Endometrium (tissue), 2 donors: ENCODE results near the gene MYOC.
"Not testable (repeated sequence)": the region's sequence is repeated elsewhere in the genome, so short reads cannot be mapped to it uniquely, and the experiment has no call there.

Source experiments
- FAIRE-seq: peaks from 2 replicates; lab custom pipeline; 2012; peaks lifted over from hg19 to GRCh38; lab: Jason Lieb, UNC
- donor health status: control.
- donor health status: control.

The MYOC gene

DNA sequence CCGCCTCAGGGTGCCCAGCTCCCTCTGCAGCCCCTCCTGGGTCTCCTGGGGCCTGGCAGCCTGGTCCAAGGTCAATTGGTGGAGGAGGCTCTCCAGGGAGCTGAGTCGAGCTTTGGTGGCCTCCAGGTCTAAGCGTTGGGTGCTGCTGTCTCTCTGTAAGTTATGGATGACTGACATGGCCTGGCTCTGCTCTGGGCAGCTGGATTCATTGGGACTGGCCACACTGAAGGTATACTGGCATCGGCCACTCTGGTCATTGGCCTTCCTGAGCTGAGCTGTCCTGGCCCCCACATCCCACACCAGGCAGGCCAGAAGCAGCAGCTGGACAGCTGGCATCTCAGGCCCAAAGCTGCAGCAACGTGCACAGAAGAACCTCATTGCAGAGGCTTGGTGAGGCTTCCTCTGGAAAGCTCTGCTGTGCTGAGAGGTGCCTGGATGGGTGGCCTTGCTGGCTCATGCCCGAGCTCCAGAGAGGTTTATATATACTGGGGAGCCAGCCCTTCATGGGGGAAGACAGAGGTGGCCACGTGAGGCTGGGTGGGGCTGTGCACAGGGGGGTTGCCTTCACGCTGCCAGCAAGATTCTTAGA lies at the start of gene MYOC:
Gene MYOC (minus strand): TSS at position 455 of the 589 bp plus-strand sequence. CDS start 77 bp downstream, at position 378.
- no peak for FAIRE-seq

DNA sequence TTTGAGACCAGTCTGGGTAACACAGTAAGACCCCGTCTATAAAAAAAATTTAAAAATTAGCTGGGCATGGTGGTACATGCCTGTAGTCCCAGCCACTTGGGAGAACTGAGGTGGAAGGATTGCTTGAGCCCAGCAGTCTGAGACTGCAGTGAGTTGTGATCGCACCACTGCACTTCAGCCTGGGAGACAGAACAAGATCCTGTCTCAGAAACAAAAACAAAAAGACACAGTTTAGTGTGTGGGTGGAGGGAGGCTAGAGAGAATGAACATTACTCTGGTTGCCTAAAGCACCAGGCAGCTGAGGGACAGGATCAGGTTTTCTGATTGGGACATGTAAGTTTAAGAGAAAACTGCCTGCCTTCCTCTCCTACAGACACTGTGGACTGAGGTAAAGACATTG lies 47.0 kb upstream of the MYOC start:
- FAIRE-seq: no peak

DNA sequence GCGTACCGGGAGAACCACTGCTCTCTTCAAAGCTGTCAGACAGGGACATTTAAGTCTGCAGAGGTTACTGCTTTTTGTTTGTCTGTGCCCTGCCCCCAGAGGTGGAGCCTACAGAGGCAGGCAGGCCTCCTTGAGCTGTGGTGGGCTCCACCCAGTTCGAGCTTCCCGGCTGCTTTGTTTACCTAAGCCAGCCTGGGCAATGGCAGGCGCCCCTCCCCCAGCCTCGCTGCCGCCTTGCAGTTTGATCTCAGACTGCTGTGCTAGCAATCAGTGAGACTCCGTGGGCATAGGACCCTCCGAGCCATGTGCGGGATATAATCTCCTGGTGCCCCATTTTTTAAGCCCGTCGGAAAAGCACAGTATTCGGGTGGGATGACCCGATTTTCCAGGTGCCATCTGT lies 43.3 kb upstream of the MYOC start:
- not testable (repeated sequence) for FAIRE-seq

DNA sequence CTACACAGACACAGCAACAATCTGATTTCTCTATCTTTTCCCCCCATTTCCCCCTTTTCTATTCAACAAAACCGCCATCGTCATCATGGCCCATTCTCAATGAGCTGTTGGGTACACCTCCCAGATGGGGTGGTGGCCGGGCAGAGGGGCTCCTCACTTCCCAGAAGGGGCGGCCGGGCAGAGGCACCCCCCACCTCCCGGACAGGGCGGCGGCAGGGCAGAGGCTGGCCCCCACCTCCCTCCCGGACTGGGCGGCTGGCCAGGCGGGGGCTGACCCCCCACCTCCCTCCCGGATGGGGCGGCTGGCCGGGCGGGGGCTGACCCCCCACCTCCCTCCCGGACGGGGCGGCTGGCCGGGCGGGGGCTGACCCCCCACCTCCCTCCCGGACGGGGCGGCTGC lies 41.1 kb upstream of the MYOC start:
- FAIRE-seq: not testable (repeated sequence)

DNA sequence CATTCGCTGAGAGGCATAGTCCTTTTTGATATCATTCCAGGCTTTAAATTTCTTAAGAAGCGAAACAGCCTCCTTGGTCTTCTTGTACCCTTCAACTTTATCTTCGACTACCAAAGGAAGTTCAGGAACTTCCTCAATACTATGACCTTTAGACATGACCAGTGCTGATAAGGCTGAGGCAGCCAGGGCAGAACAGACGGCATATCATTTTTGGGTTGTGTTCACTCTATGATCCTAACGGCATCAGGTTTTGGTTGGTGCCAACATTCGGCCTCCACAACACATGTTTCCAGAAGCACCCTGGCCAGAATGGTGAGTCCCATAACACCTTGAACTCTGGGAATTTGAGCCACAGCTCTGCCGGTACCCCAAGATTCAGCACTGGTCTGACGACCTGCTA lies 31.4 kb upstream of the MYOC start:
- no peak for FAIRE-seq

DNA sequence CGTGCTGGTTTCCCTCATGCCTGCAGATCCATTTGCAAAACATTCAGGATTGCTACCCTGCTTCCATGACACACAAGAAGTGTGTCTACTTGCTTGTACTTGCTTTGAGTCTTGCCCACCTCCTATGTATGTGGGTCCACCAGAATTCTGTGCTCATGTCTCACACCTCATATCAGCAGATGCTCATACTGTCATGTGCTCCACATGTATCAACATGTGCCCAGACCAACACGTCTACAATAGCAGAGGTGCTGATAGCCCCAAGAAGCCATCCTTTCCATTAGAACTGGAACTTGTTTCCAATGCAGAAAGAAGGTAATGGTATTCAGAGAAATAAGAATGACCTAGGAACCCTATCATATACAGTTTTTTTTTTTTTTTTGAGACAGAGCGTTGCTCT lies 27.9 kb upstream of the MYOC start:
- FAIRE-seq: no peak

DNA sequence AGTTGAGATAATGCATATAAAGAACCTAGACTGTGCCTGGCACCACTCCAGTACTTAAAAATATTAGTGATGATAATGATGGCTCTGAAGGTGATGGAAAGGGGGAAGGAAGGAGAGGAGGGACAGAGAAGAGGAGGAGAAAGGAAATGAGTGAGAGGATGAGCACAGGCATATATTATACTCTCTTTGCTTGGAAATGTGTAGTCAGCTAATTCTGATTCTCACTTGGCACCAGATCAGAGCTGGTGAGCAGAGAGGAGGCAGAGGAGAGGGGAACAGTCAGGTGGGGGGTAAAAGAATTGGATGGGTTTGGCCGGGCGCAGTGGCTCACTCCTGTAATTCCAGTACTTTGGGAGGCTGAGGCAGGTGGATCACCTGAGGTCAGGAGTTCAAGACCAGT lies 24.3 kb upstream of the MYOC start:
- FAIRE-seq: no peak

DNA sequence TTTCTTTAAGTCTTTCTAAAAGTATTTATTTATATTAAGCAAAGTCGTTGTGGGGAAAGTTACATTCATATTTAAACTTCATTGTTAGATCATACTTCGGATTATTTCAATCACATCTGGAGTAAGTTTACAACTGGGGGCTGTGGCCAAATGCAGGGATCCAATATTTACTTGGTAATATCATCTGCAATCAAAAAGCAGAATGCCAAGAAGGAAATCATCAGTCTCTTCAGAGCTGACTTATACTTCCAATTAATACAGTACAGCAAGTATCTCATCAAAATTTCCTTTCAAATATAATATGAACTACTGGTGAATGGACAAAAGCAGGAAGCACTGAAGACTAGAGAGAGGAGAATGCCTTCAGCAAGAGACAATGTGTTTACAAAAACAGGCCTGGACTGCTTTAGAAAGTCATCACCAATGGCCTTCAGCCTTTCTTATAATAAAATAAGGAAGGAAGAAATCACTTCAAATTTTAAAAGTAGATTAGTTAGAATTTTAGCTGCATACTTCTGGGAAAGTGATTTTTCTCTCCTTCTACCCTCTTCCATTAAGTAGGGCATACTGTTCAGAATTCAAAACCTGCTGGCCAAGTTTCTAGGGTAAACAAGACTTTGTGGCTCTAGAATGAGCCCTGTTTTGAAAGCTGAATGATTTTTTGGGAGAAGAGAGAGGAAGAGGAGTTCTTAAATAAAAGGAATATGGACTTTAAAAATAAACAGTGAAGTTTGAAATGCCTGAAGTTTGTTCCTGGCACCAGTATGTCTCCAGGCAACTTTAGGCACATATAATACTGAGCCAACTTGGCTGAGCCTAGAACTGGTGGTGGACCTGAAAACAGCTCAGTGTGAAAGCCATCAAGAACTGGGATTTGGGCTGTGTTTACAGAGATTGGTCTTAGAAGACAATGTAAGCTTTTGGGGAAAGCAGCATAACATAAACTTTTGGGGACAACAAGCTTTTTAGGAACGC lies 22.2 kb upstream of the MYOC start:
- FAIRE-seq: no peak

DNA sequence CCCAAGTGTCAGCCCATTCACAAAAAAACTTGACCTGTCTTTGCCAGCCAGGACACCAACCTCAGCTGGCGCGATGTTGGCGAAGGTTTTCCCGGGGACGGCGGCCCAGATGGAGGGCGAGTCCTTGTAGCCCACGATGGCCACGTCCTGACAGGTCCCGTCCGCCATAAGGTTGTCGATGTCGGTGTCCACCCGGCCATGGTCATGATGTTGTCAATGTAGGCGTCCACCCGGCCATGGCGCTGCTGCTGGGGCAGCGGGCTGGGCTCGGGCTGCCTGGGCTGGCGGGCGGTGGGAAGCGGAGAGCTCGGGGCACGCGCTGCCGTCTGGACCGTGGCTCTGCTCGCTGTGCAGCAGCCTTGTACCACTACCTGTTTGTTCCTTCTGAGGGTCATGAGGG lies 18.3 kb upstream of the MYOC start:
- no peak for FAIRE-seq

DNA sequence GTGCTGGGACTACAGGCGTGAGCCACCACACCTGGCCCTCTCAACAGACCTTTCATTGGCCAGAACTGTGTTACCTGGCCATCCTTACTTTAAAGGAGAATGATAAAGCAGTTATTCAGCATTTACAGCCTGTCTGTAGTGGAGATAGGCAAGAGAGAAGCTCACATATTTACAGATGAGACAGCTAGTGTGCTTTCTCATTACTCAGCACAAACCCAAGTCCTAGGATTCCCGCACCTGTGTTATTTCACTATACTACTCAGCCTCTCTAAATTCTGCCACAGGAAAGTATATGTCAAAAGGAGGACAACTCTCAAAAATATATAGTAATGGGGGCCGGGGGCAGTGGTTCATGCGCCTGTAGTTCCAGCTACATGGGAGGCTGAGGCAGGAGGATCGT lies 15.9 kb upstream of the MYOC start:
- no peak for FAIRE-seq

DNA sequence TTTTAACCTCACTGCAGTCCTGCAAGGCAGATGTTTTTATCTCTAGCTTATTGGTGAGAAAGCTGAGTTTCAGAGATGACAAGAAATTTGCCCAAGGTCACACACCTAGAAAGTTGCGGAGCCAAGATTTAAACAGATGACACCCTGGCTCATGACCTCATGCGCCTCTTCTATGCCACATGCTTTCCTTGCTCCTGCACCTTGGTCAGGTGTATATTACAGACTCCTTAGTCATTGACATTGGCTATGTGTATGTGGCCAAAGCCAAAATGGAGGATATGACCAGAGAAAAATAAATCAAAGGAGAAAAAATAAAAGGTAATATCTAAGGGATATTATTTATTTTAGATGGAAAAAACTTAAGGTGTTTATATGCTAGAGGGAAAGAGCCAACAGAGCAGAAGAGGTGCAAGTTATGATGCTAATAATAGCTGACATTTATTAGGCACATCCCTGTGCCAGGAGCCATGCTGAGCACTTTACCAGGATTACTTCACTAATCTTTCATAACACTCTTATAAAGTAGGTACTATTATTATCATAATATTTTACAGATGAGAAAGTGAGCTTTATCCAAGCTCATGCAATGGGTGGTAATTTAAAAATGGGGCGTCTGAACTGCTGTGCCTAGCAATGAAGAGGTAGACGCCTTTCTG lies 13.8 kb upstream of the MYOC start:
- FAIRE-seq: no peak

DNA sequence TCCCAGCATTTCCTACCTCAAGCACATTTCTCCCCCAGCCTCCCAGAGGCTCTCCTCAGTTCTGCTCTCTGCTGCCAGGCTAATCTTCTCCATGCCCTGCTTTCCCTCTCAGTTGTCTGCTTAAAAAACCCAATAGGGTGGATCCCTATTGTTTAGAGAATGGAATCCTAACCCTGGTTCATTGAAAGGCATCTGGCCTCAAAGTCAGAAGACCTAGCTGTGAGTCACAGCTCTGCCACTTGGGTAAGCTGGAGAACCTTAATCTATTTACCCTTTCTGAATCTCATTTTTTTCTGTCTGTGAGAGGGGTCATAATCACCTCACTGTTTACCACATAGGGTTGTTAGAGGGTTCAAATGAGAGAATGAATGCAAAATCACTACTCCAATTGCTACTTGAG lies 12.5 kb upstream of the MYOC start:
- FAIRE-seq: no peak

DNA sequence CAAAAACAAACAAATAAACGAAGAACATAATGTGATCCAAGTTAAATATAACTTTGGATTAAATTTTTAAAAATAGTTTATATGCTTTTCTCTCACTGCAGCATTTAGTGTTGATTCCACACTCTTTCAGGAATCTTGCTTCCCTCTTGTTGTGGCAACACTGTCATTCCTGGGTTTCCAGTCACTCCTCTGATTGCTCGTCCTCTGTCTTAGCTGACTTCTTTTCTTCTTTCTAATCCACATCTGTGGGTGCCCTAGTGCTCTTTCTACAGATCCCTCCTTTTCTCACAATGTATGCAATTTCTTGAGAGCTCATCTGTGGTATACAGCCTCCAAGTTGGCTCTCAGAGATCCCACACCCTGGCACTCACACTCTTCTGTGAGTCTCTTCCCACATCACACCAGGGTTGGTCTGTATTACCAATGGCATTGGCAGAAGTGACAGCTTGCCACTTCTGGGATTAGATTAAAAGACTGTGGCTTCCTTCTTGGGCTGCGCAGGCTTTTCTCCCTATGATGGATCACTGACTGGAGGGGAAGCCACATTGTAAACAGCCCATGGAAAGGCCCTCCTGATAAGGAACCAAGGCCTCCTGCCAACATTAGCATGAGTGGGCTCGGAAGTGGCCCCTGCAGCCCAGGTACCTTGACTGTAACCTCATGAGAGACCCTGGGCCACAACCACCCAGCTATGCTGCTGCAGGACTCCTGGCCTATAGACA lies 11.5 kb upstream of the MYOC start:
- no peak for FAIRE-seq

DNA sequence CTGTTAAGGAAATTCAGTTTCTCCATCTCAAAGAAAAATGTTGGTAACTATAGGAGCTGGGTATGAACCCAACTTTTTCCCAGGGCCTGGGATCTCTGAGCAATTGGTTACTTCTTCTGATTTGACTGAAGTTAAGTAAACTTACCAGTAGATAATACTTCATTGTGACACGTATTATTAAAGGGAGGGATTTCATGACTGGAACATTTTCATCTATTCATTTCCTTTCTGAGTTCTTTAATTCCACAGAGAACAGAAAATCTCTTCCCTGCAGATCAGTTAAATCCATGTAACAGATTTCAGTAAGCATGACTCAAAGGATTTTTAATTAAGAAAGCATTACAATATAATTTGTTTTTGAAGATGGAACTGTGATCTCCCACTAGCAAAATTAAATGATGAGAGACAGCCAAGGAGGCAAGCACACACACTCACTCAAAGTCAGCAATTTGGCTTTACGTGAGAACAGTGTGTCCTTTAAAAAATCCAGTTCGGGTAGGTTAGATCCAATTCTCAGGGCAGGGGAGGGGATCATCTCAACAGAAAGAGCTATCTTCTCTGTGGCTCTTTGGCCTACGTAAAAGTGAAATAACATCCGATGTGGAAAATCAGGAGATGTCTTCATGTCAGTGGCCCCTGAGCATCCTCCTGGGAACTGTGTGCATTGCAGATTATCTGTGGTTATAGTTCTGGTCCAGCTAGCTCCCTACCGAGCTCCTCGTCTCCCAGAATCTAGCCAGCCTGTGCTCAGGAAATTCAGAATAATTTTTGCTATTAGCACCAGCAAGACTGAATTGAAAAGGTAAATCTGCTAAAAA lies 10.8 kb upstream of the MYOC start:
- FAIRE-seq: no peak

DNA sequence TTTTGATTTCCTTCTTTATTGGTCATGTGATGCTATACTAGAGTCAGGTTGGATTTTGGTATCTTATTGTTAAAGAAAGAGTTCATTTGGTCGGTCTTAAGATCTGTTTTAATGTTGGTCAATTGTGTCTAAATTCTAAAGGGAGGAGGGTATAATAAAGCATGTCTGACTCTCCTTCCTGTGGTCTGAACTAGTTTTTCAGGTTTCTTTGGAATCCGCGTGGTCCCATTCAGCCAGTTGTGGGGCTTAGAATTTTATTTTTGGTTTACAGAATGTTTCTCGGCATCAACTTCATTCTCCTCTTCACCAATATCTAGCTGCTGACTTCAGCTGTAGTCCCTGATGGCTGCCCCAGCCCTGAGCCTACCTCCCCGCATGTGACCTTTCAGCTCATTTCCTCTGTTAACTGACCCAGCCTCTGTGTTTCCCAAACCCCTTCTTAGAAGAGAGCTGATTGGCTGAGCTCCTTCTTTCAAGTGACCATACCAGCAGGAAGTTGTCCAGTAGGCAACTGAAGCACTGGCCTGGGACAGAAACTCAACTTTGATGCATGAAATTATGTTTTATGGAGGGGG lies 8.7 kb upstream of the MYOC start:
- no peak for FAIRE-seq

DNA sequence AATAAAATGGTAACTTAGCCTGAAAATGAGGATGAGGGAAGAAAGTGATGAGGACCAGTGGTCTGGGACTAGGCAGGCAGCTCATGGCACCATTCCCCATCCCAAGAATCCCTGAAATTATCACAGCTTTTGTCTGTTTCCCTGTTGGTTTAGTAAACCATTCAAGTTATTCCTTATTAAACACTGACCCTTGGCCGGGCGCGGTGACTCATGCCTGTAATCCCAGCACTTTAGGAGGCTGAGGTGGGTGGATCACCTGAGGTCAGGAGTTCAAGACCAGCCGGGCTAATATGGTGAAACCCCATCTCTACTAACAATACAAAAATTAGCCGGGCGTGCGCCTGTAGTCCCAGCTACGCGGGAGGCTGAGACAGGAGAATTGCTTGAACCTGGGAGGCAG lies 3.7 kb upstream of the MYOC start:
- FAIRE-seq: not testable (repeated sequence)

DNA sequence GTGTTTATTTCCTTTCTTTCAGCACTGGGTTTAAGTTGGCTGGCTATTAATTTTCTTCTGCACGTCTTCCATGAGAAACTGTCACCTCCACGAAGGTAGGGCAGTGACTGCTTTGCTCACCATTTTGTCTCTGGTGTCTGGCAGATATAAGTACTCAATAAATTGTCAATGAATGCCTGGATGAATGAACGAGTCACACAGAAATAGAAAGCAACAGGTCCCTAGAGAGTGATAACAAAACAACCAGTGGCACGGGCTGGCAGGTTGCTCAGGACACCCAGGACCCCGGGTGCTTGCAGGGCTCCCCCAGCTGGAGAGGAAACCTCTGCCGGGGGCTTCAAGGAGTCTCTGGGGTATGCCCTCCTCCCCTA lies 3.2 kb upstream of the MYOC start:
- FAIRE-seq: no peak

DNA sequence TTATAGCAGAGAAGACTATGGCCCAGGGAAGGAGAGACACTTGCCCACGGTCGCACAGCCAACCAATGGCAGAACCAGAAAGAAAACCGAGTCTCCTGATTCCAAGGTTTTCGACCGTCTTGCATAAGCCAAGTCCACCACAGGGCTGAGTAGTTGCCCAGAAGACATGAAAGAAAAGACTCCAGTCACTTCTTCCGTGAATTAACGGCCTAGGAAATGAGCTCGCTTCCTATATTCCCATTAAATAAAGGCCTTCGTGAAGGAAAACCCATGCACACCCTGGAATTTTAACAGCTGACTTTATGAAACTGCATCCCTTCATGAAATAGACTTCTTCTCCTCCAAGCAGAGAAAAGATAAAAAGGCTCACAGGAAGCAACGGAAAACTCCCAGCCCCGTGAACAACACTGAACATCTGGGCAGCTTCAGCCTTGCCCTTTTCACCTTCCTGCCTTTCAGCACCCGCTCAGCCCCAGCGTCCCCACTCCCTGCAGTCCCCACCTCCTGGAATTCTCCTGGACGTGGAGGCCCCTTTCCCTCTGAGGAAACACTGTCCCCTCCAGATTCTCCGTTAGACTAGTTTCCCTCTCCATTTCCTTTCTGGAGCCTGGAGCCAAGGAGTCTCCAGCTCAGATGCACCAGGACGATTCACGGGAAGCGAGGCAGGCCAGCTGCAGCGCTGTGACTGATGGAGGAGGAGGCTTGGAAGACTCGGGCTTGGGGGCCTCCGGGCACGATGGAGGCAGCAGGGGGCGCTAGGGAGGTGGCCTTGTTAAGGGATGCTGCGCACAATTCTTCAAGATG lies 2.7 kb upstream of the MYOC start:
- FAIRE-seq: no peak

DNA sequence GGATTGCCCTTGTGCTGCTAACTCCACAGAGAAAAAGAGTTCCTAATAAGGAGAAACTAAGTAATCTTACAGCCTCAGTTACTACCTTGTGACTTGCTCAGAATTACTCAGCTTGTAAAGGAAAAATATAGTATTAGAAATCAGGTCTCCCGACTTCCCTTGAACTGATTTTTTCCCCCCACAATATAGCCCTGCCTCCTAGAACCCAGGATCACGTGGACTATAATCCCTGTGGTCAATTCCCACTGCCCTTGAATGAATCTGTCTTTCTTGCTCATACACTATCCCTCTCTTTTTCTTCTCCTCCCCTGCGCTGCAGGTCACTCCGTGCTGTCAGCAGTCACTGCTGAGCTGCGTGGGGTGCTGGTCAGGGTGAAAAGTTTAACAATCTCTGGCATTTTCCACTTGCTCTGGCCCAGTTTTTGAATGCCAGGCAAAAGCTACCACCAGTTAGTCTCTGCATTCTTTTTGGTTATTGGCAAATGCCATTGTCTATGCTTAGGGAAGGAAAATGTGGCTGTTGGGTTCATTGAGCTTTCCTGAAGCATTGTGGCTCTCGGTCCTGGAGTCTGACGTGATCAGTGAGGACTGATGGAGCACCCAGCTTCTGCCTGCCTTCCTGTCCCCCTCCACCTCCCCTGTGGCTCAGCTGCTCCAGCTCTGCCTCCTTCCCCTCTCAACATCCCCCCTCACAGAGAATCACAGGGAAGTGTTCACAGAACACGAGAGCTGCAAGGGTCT lies 1.9 kb upstream of the MYOC start:
- FAIRE-seq: no peak

DNA sequence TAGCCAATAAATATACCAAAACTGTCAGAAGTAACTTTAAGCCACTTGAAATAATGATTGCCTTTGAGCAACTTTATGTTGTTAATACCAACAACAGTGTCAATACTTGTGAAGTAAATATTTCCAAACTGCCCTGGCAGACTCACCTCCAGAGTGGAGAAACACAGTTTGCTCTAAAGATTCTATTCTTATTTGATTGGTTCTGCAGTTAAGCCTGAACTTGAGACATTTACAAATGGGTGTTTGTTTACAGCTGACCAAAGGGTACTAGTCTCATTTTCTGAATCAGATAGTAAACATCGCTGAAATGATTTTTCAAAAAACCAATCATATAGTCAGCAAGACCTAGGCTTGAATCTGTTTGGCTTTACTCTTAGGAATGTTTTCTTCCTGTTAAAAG lies 1.3 kb upstream of the MYOC start:
- FAIRE-seq: no peak
